CD4-positive, alpha-beta T cell (primary cell): ENCODE measurements around the gene MRE11. TPM values are rescaled to one million over a fixed set of nuclear protein-coding genes. Genes with fewer than 3 reads are reported as not detected.

ENCODE experiments used
- ATAC-seq: fragments of 200-7000 bp; cut with Tn5 transposase; one replicate; pipeline ENCODE4 v1.10.0; 2022; ENCODE audit warnings: mild to moderate bottlenecking; ENCODE audit not compliant: poor library complexity
- CTCF ChIA-PET: fragments of 350-600 bp; sonication (Branson Sonifier 250); formaldehyde crosslinking; loops from one replicate; lab custom pipeline; 2021; ENCODE audit warnings: antibody characterized with exemption, inconsistent platforms; lab: Charles Lee
- POLR2A ChIA-PET: fragments of 350-600 bp; sonication (Branson Sonifier 250); formaldehyde crosslinking; loops from one replicate; lab custom pipeline; 2021; ENCODE audit warnings: antibody characterized with exemption, inconsistent platforms; lab: Charles Lee
- DNase-seq, 14 experiments: peaks; one replicate each; pipeline ENCODE4 v3.0.0-alpha.2; 2013 to 2020; ENCODE audit warnings: mixed read lengths in 2 of 14
- H3K27ac ChIP-seq, 2 donors: one replicate each; pipeline versions ENCODE4 v1.5.1 to v1.7.0; 2013; ENCODE audit warnings: low read length in 2 of 2, low read depth in 1 of 2, mild to moderate bottlenecking in 1 of 2
- H3K27me3 ChIP-seq, 2 experiments: 1 replicate in 1 of 2; 2 replicates in 1 of 2; pipeline versions ENCODE4 v1.6.1 to v1.7.0; 2013; ENCODE audit warnings: low read length in 2 of 2, control low read depth in 1 of 2, mild to moderate bottlenecking in 1 of 2, moderate library complexity in 1 of 2; ENCODE audit not compliant: insufficient read depth in 2 of 2, control insufficient read depth in 1 of 2
- H3K36me3 ChIP-seq: one replicate; pipeline ENCODE4 v1.6.1; 2013; ENCODE audit warnings: low read length, control low read depth; ENCODE audit not compliant: insufficient read depth
- H3K4me1 ChIP-seq: one replicate; pipeline ENCODE4 v1.6.1; 2013; ENCODE audit warnings: low read length, control low read depth; ENCODE audit not compliant: insufficient read depth
- H3K4me3 ChIP-seq: one replicate; pipeline ENCODE4 v1.5.1; 2013; ENCODE audit warnings: mild to moderate bottlenecking, low read length, moderate library complexity
- H3K9me3 ChIP-seq, 2 experiments: 1 replicate in 1 of 2; 2 replicates in 1 of 2; pipeline versions ENCODE4 v1.6.1 to v1.7.0; 2013; ENCODE audit warnings: low read length in 2 of 2, mild to moderate bottlenecking in 2 of 2, control low read depth in 1 of 2, moderate library complexity in 1 of 2; ENCODE audit not compliant: control insufficient read depth in 1 of 2, insufficient read depth in 1 of 2
- H3K27ac Mint-ChIP-seq: one replicate; pipeline ENCODE4 v1.8.0; 2020; ENCODE audit warnings: mixed read lengths
- H3K27me3 Mint-ChIP-seq: one replicate; pipeline ENCODE4 v1.8.0; 2021; ENCODE audit warnings: mixed read lengths
- H3K36me3 Mint-ChIP-seq: one replicate; pipeline ENCODE4 v1.8.0; 2021; ENCODE audit warnings: low read depth, mixed read lengths
- H3K4me1 Mint-ChIP-seq: one replicate; pipeline ENCODE4 v1.8.0; 2021; ENCODE audit warnings: low read depth, mixed read lengths
- H3K4me3 Mint-ChIP-seq: one replicate; pipeline ENCODE4 v1.8.0; 2020; ENCODE audit warnings: mild to moderate bottlenecking, mixed read lengths
- H3K9me3 Mint-ChIP-seq: one replicate; pipeline ENCODE4 v1.8.0; 2020; ENCODE audit warnings: mixed read lengths
- CTCF ChIP-seq: fragments of 200-600 bp; IDR thresholded peaks from one replicate; pipeline ENCODE4 v1.8.0; 2022; ENCODE audit warnings: antibody characterized with exemption, mild to moderate bottlenecking
- intact Hi-C, 2 experiments: fragments of 100-400 bp; cut with DNase I in 1 of 2; cut with micrococcal nuclease in 1 of 2; formaldehyde crosslinking; loops; one replicate each; pipeline versions ENCODE4 v1.15.1 to v1.9.0; 2023 to 2025; cut with DNase I, micrococcal nuclease
- total RNA-seq, 174 experiments: library from RNA in 2 of 174; stranded (reverse) in 2 of 174; gene quantifications; one replicate each; pipeline ENCODE4 v1.2.3 and lab custom pipeline; 2021 to 2026

MRE11 gene
- total RNA-seq, 2 experiments from 2014 or later, result 17.0 to 18.6 TPM

- DNase-seq, result peak in 4 of 14 experiments; percentile 24 to 61 (median 50)
- TF ChIP-seq CTCF, result peak; percentile 86
- H3K4me1 ChIP-seq, result no peaks in the 10 kb centered on the region
- H3K9me3 ChIP-seq, result no peaks in the 10 kb centered on the region
- ChIA-PET POLR2A (no interaction called here), CTCF (interaction anchor here (1.2 to 1.4 kb wide), 3 partner anchors 9 to 83 kb away, joined by 3 to 4 read pairs (median 4); no protein-coding TSS in a partner anchor)
- peaks cover 31% of the 10 kb centered on the region for H3K27me3 Mint-ChIP-seq
- intact Hi-C loops, result loop anchor here (1.0 to 10.0 kb wide), 7 partner anchors 84 to 1908 kb away; partner anchors contain the start of gene CEP57 (in 1 of the 2)
- H3K4me3 ChIP-seq, result no peak overlapping the region
- no peaks in the 10 kb centered on the region for H3K36me3 ChIP-seq
- no peak overlapping the region for H3K4me3 Mint-ChIP-seq
- H3K36me3 Mint-ChIP-seq, result no peaks in the 10 kb centered on the region
- no peak overlapping the region for H3K27ac ChIP-seq
- no peak overlapping the region for H3K27ac Mint-ChIP-seq
- peaks cover 3 to 8% of the 10 kb centered on the region in 2 experiments for H3K27me3 ChIP-seq
- peak; percentile 44 for ATAC-seq
- H3K9me3 Mint-ChIP-seq, result no peaks in the 10 kb centered on the region
- no peaks in the 10 kb centered on the region for H3K4me1 Mint-ChIP-seq
Observed at GRCh38 chr11:94519478-94520084, 25.9 kb upstream of the MRE11 start.

- H3K27me3 ChIP-seq, result peaks cover 4 to 8% of the 10 kb centered on the region in 2 experiments
- no peaks in the 10 kb centered on the region for H3K36me3 Mint-ChIP-seq
- no peak overlapping the region for H3K4me3 Mint-ChIP-seq
- ATAC-seq (no peak), DNase-seq (no peak)
- no peak for TF ChIP-seq CTCF
- no peaks in the 10 kb centered on the region for H3K4me1 ChIP-seq
- no peak overlapping the region for H3K4me3 ChIP-seq
- peaks cover 2% of the 10 kb centered on the region for H3K4me1 Mint-ChIP-seq
- peaks cover 23% of the 10 kb centered on the region for H3K27me3 Mint-ChIP-seq
- H3K9me3 Mint-ChIP-seq, result no peaks in the 10 kb centered on the region
- intact Hi-C loops, result loop anchor here (2.0 to 10.0 kb wide), 5 partner anchors 379 to 1909 kb away; partner anchors contain the start of gene CEP57 (in 1 of the 2)
- POLR2A ChIA-PET, result no interaction called here
- no peak overlapping the region for H3K27ac Mint-ChIP-seq
- H3K36me3 ChIP-seq, result no peaks in the 10 kb centered on the region
- H3K27ac ChIP-seq, result no peak overlapping the region
- CTCF ChIA-PET, result interaction anchor here (0.9 to 1.4 kb wide), 2 partner anchors 7 to 37 kb away, joined by 3 to 4 read pairs; no protein-coding TSS in a partner anchor
- no peaks in the 10 kb centered on the region for H3K9me3 ChIP-seq
Observed at GRCh38 chr11:94518300-94518699, 24.7 kb upstream of the MRE11 start.

- ChIA-PET CTCF (interaction anchor here (0.9 kb wide), 1 partner anchor 12 kb away, joined by 3 read pairs; no protein-coding TSS in a partner anchor), POLR2A (no interaction called here)
- Mint-ChIP-seq H3K4me1 (peaks cover 18% of the 10 kb centered on the region), H3K27ac (no peak overlapping the region), H3K4me3 (no peak overlapping the region), H3K9me3 (no peaks in the 10 kb centered on the region), H3K27me3 (peaks cover 34% of the 10 kb centered on the region), H3K36me3 (no peaks in the 10 kb centered on the region)
- no peaks in the 10 kb centered on the region for H3K36me3 ChIP-seq
- TF ChIP-seq CTCF, result no peak
- no peak overlapping the region for H3K27ac ChIP-seq
- intact Hi-C loops, result loop anchor here (1.0 to 10.0 kb wide), 4 partner anchors 45 to 1911 kb away; partner anchors contain the start of gene CEP57 (in 1 of the 2)
- ATAC-seq (no peak), DNase-seq (no peak)
- H3K4me1 ChIP-seq, result peaks cover 10% of the 10 kb centered on the region
- no peak overlapping the region for H3K4me3 ChIP-seq
- peaks cover 6 to 8% of the 10 kb centered on the region in 2 experiments for H3K27me3 ChIP-seq
- no peaks in the 10 kb centered on the region for H3K9me3 ChIP-seq
Observed at GRCh38 chr11:94516725-94517124, 23.1 kb upstream of the MRE11 start.
